Measurements from ENCODE around the gene PDE4C. TPM values are rescaled to one million over a fixed set of nuclear protein-coding genes. Genes with fewer than 3 reads are reported as not detected.

PDE4C gene
- total RNA-seq, 1 experiment from 2014 or later: 0.36 TPM

DNA sequence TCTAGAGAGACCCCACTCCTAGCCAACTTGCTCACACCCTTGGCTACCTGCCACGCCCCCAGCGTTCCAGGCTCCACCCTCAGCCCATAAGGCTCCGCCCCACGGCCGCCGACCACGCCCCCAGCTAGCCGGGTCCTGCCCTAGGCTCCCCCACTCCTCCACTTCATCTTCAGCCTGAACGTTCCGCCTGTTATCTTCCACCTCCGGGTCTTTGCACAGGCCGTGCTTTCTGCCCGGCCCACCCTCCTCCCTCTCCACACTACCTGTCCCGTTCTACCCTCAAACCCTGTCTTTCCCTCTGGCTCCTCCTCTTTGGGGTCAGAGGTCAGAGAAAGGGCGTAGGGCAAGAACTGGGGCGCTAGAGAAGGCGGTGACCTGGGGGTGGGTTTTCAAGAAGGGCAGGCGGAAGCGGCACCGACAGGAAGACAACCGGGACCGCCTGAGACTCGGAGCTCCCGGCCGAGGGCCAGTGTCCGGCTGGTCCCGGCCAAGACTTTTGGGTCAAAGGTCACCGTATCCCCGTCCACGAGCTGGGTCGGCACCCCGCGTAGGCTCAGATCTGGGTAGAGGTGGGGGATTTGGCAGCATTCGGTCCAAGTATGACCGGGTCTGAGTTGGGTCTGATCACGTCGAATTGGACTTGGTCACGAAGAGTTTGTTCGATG lies 2.2 kb downstream of the PDE4C start:
- Mint-ChIP-seq H3K36me3 (ENCODE audit: insufficient read depth, unreplicated experiment) (peaks cover 26% of the 10 kb centered on the region), H3K27me3 (ENCODE audit: insufficient read depth, unreplicated experiment) (no peaks in the 10 kb centered on the region), H3K4me3 (ENCODE audit: unreplicated experiment) (peak overlapping the region; percentile 95), H3K27ac (ENCODE audit: unreplicated experiment) (peak overlapping the region; percentile 81), H3K9me3 (ENCODE audit: unreplicated experiment) (no peaks in the 10 kb centered on the region), H3K4me1 (ENCODE audit: low read depth, unreplicated experiment) (peaks cover 10% of the 10 kb centered on the region)
- Histone ChIP-seq H3K36me3 (ENCODE audit: control insufficient read depth, insufficient read depth, low read length) (no peaks in the 10 kb centered on the region), H3K27me3 (replicated peaks; ENCODE audit: control insufficient read depth, insufficient read depth, low read length) (no peaks in the 10 kb centered on the region), H3K4me3 (ENCODE audit: low read depth, low read length) (peak overlapping the region; percentile 79), H3K9me3 (no peaks in the 10 kb centered on the region), H3K4me1 (0 out of 2 replicates have a peak, but pooled peaks cover 5% of the 10 kb centered on the region)
- TF ChIP-seq, protein P1, sequence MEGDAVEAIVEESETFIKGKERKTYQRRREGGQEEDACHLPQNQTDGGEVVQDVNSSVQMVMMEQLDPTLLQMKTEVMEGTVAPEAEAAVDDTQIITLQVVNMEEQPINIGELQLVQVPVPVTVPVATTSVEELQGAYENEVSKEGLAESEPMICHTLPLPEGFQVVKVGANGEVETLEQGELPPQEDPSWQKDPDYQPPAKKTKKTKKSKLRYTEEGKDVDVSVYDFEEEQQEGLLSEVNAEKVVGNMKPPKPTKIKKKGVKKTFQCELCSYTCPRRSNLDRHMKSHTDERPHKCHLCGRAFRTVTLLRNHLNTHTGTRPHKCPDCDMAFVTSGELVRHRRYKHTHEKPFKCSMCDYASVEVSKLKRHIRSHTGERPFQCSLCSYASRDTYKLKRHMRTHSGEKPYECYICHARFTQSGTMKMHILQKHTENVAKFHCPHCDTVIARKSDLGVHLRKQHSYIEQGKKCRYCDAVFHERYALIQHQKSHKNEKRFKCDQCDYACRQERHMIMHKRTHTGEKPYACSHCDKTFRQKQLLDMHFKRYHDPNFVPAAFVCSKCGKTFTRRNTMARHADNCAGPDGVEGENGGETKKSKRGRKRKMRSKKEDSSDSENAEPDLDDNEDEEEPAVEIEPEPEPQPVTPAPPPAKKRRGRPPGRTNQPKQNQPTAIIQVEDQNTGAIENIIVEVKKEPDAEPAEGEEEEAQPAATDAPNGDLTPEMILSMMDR (IDR thresholded peaks at IDR 0.05; ENCODE audit: insufficient read depth in 1 of 2, low read depth in 1 of 2, low read length in 1 of 2, severe bottlenecking in 1 of 2, unreplicated experiment in 1 of 2): no peak
- peak; percentile 79 to 88 for DNase-seq
- ChIA-PET POLR2A (interaction anchor here (0.5 to 1.8 kb wide), 15 partner anchors 9 to 915 kb away, joined by 3 to 27 read pairs (median 4); partner anchors contain the start of genes DDA1, JUND, LSM4 and MPV17L2), CTCF (interaction anchor here (0.5 to 2.3 kb wide), 19 partner anchors 9 to 281 kb away, joined by 3 to 18 read pairs (median 5); partner anchors contain the start of genes GDF15, MPV17L2, PIK3R2 and RAB3A)
- BruUV-seq (replicated peaks): no TSS peak
- intact Hi-C loops (cut with micrococcal nuclease; ENCODE audit: unreplicated experiment): loop anchor here (1.0 to 2.0 kb wide), 2 partner anchors 19 to 31 kb away; partner anchors contain the start of genes MPV17L2 and RAB3A

DNA sequence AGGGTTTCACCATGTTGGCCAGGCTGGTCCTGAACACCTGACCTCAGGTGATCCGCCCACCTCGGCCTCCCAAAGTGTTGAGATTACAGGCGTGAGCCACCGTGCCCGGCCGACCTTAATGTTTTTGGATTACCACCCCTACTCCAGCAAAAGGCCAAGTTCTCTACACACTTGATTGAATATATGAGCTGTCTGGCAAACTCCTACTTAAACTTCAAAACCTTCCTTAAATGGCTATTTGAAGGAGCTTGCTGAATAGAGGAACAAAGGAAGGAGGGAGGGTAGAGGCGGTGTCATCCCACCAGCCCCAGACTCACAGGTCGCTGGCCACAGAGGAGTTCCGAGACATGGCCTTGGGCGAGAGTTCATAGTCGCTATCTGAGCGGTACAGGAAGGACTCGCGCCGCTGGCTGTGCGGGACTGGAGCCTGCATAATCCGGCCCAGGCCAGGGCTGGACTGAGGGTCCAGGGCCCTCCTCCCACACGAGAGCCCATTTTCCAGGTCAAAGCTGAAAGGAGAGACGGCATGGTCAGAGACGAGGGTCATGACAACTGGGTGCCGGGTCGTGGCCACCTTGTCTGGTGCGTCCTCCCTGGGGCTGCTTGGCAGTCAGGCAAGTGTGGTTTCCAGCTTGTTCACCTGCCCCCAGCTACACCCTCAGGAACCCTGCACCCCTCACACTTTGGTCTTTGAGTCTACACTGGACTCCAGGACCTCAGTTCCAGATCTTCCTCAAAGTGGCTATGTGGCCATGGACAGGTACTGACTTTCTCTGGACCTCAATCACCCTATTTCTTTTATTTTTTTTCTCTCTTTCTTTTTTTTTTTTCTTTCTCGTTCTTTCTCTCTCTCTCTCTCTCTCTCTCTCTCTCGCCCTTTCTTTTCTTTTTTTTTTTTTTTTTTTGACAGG lies 4.2 kb downstream of the PDE4C start:
- H3K27me3 ChIP-seq (replicated peaks; ENCODE audit: control insufficient read depth, insufficient read depth, low read length): no peaks in the 10 kb centered on the region
- CTCF ChIA-PET: interaction anchor here (1.4 kb wide), 1 partner anchor 109 kb away, joined by 3 read pairs; no protein-coding TSS in a partner anchor
- H3K9me3 ChIP-seq: no peaks in the 10 kb centered on the region
- no peaks in the 10 kb centered on the region for H3K9me3 Mint-ChIP-seq (ENCODE audit: unreplicated experiment)
- TF ChIP-seq, protein P1 (IDR thresholded peaks at IDR 0.05; ENCODE audit: insufficient read depth in 1 of 2, low read depth in 1 of 2, low read length in 1 of 2, severe bottlenecking in 1 of 2, unreplicated experiment in 1 of 2): no peak
- H3K4me1 Mint-ChIP-seq (ENCODE audit: low read depth, unreplicated experiment): peaks cover 10% of the 10 kb centered on the region
- H3K4me3 ChIP-seq (ENCODE audit: low read depth, low read length): no peak overlapping the region
- H3K4me1 ChIP-seq: 0 out of 2 replicates have a peak, but pooled peaks cover 5% of the 10 kb centered on the region
- BruUV-seq (replicated peaks): no TSS peak
- peaks cover 26% of the 10 kb centered on the region for H3K36me3 Mint-ChIP-seq (ENCODE audit: insufficient read depth, unreplicated experiment)
- no peak overlapping the region for H3K4me3 Mint-ChIP-seq (ENCODE audit: unreplicated experiment)
- H3K27me3 Mint-ChIP-seq (ENCODE audit: insufficient read depth, unreplicated experiment): no peaks in the 10 kb centered on the region
- intact Hi-C loops (cut with micrococcal nuclease; ENCODE audit: unreplicated experiment): no loop called here
- no peaks in the 10 kb centered on the region for H3K36me3 ChIP-seq (ENCODE audit: control insufficient read depth, insufficient read depth, low read length)
- POLR2A ChIA-PET: interaction anchor here (0.6 kb wide), 1 partner anchor 39 kb away, joined by 5 read pairs; no protein-coding TSS in a partner anchor
- no peak overlapping the region for H3K27ac Mint-ChIP-seq (ENCODE audit: unreplicated experiment)
- no peak for DNase-seq
